K562 (cell line): ENCODE data around the gene VEGFA. TPM values are rescaled to one million over a fixed set of nuclear protein-coding genes. Genes with fewer than 3 reads are reported as not detected.

Experiments used
- EGR1 ChIP-seq: fragments of 450-650 bp; conservative IDR thresholded peaks from 2 replicates; pipeline ENCODE4 v1.6.1; 2017; ENCODE audit warnings: mild to moderate bottlenecking
- JUN ChIP-seq, 2 experiments: sonication (generic) in 1 of 2; formaldehyde crosslinking in 1 of 2; IDR thresholded peaks; 2 replicates each; pipeline versions ENCODE4 v1.6.1 to v1.8.0; 2012 to 2022; ENCODE audit warnings: borderline replicate concordance in 2 of 2, mild to moderate bottlenecking in 2 of 2, improper control_type of control experiment in 1 of 2, low read depth in 1 of 2, low read length in 1 of 2, missing genetic modification reagents in 1 of 2
- RERE ChIP-seq: sonication (generic); formaldehyde crosslinking; IDR thresholded peaks from 2 replicates; pipeline ENCODE4 v1.8.0; 2023; ENCODE audit warnings: missing genetic modification reagents, mild to moderate bottlenecking, borderline replicate concordance
- TFAM ChIP-seq: fragments of 250-450 bp; sonication (Bioruptor Pico); conservative IDR thresholded peaks from 2 replicates; pipeline ENCODE4 v1.5.0; 2021; ENCODE audit warnings: mild to moderate bottlenecking, moderate library complexity
- ZNF551 ChIP-seq: fragments of 250-450 bp; sonication (Bioruptor Pico); IDR thresholded peaks from 2 replicates; pipeline ENCODE4 v1.5.0; 2021; ENCODE audit warnings: mild to moderate bottlenecking, moderate library complexity
- ZNF76 ChIP-seq: fragments of 250-450 bp; sonication (Bioruptor Pico); IDR thresholded peaks from 2 replicates; pipeline ENCODE4 v1.4.0; 2020; ENCODE audit warnings: mild to moderate bottlenecking, moderate library complexity, borderline replicate concordance
- polyA plus RNA-seq, 8 experiments: library from polyadenylated mRNA; depleted of rRNA in 4 of 8; stranded (reverse) in 5 of 8; unstranded in 3 of 8; fragments of >200 nt; fragmentation: Nextera tagmentation in 2 of 8; fragmentation: Illumina TruSeq in 1 of 8; extraction: Ambion mirVana in 2 of 8; extraction: Trizol in 1 of 8; gene quantifications; 2 replicates each; pipeline versions ENCODE4 v1.2.1 to v1.2.3, GENCODE V29; 2011 to 2014; ENCODE audit warnings: inconsistent platforms in 1 of 8, missing spikeins in 1 of 8
- total RNA-seq, 7 experiments: library from RNA; depleted of rRNA in 6 of 7; stranded (reverse); fragments of >200 nt in 6 of 7; fragmentation: Illumina TruSeq in 2 of 7; extraction: Trizol in 2 of 7; gene quantifications; 2 replicates each; pipeline versions ENCODE4 v1.2.1 to v1.2.3, GENCODE V29; 2011 to 2021; ENCODE audit warnings: low replicate concordance in 1 of 7
- TF ChIP-seq, protein P1 (sequence below): fragments of 200-600 bp; sonication (generic); IDR thresholded peaks from one replicate; pipeline ENCODE4 v1.6.1; 2012; ENCODE audit warnings: mild to moderate bottlenecking, low read depth, low read length, inconsistent platforms
- TF ChIP-seq, protein P2 (sequence below): fragments of 250-450 bp; sonication (Bioruptor Pico); IDR thresholded peaks from 2 replicates; pipeline ENCODE4 v1.6.1; 2021; ENCODE audit warnings: mild to moderate bottlenecking

VEGFA gene
- total and polyA plus RNA-seq, 9 of the 15 experiments (the other 6 are each of a cell fraction or from before 2014, with no cell fraction given), result 14.0 to 271 (median 124) TPM

DNA sequence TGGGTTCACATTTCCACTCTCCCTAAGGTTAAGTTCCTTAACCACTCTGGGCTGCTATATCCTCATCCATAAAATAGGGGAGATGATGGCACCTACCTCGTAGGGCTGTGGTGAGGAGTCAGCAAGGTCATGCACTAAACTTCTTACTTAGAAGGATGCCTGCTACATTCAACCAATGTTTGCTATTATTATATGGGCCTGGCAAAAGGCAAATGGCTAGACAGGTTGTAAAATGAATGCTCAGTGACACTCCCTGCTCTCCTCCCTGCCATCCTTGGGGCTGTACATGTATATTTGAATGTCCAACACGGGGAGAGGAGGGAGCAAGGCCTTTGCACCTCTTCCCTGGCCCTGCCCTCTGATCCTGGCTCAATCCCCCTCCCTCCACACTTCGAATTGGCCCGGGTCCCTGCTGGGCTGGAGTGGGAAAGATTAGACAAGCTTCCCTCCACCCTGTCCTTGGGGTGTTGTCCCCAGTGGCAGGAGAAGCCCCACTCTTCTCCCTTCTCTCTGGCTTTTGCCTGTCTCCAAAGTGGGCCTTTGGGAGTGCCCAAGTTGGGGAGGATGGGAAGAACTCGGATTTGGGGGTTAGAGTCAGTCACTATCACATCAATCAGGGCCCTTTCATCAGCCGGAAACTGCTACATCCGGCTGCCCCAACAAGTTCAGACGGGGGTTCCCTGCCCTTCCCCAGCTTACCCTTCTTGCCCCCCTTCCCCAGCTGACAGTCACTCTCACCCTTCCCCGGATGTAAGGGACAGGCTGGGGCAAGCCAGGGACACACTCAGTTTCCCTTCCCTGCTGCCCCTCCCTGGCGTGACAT, 36.3 kb upstream of the VEGFA start (continued):
- TF ChIP-seq RERE (CRISPR knock-in tag) (no peak), ZNF76 (CRISPR knock-in tag) (no peak), TFAM (CRISPR knock-in tag) (no peak), ZNF551 (CRISPR knock-in tag) (no peak), EGR1 (no peak), JUN (IDR thresholded peaks at IDR 0.05; ENCODE audit: borderline replicate concordance, low read depth, low read length) (no peak), JUN (CRISPR knock-in tag; IDR thresholded peaks at IDR 0.05; ENCODE audit: borderline replicate concordance) (no peak)
- TF ChIP-seq, protein P1, sequence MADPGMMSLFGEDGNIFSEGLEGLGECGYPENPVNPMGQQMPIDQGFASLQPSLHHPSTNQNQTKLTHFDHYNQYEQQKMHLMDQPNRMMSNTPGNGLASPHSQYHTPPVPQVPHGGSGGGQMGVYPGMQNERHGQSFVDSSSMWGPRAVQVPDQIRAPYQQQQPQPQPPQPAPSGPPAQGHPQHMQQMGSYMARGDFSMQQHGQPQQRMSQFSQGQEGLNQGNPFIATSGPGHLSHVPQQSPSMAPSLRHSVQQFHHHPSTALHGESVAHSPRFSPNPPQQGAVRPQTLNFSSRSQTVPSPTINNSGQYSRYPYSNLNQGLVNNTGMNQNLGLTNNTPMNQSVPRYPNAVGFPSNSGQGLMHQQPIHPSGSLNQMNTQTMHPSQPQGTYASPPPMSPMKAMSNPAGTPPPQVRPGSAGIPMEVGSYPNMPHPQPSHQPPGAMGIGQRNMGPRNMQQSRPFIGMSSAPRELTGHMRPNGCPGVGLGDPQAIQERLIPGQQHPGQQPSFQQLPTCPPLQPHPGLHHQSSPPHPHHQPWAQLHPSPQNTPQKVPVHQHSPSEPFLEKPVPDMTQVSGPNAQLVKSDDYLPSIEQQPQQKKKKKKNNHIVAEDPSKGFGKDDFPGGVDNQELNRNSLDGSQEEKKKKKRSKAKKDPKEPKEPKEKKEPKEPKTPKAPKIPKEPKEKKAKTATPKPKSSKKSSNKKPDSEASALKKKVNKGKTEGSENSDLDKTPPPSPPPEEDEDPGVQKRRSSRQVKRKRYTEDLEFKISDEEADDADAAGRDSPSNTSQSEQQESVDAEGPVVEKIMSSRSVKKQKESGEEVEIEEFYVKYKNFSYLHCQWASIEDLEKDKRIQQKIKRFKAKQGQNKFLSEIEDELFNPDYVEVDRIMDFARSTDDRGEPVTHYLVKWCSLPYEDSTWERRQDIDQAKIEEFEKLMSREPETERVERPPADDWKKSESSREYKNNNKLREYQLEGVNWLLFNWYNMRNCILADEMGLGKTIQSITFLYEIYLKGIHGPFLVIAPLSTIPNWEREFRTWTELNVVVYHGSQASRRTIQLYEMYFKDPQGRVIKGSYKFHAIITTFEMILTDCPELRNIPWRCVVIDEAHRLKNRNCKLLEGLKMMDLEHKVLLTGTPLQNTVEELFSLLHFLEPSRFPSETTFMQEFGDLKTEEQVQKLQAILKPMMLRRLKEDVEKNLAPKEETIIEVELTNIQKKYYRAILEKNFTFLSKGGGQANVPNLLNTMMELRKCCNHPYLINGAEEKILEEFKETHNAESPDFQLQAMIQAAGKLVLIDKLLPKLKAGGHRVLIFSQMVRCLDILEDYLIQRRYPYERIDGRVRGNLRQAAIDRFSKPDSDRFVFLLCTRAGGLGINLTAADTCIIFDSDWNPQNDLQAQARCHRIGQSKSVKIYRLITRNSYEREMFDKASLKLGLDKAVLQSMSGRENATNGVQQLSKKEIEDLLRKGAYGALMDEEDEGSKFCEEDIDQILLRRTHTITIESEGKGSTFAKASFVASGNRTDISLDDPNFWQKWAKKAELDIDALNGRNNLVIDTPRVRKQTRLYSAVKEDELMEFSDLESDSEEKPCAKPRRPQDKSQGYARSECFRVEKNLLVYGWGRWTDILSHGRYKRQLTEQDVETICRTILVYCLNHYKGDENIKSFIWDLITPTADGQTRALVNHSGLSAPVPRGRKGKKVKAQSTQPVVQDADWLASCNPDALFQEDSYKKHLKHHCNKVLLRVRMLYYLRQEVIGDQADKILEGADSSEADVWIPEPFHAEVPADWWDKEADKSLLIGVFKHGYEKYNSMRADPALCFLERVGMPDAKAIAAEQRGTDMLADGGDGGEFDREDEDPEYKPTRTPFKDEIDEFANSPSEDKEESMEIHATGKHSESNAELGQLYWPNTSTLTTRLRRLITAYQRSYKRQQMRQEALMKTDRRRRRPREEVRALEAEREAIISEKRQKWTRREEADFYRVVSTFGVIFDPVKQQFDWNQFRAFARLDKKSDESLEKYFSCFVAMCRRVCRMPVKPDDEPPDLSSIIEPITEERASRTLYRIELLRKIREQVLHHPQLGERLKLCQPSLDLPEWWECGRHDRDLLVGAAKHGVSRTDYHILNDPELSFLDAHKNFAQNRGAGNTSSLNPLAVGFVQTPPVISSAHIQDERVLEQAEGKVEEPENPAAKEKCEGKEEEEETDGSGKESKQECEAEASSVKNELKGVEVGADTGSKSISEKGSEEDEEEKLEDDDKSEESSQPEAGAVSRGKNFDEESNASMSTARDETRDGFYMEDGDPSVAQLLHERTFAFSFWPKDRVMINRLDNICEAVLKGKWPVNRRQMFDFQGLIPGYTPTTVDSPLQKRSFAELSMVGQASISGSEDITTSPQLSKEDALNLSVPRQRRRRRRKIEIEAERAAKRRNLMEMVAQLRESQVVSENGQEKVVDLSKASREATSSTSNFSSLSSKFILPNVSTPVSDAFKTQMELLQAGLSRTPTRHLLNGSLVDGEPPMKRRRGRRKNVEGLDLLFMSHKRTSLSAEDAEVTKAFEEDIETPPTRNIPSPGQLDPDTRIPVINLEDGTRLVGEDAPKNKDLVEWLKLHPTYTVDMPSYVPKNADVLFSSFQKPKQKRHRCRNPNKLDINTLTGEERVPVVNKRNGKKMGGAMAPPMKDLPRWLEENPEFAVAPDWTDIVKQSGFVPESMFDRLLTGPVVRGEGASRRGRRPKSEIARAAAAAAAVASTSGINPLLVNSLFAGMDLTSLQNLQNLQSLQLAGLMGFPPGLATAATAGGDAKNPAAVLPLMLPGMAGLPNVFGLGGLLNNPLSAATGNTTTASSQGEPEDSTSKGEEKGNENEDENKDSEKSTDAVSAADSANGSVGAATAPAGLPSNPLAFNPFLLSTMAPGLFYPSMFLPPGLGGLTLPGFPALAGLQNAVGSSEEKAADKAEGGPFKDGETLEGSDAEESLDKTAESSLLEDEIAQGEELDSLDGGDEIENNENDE, result no peak
- TF ChIP-seq, protein P2, sequence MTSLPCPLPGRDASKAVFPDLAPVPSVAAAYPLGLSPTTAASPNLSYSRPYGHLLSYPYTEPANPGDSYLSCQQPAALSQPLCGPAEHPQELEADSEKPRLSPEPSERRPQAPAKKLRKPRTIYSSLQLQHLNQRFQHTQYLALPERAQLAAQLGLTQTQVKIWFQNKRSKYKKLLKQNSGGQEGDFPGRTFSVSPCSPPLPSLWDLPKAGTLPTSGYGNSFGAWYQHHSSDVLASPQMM (CRISPR knock-in tag), result no peak
